ENCODE data around the gene PTPRD.
"Not testable (repeated sequence)": the region's sequence is repeated elsewhere in the genome, so short reads cannot be mapped to it uniquely, and the experiment has no call there.

PTPRD gene

GRCh38 chr9:9326749-9327148, 1286.1 kb downstream of the PTPRD start:
- DNase-seq (ENCODE audit: low read depth, low spot score): no peak

GRCh38 chr9:9319007-9319406, 1293.8 kb downstream of the PTPRD start:
- no peak for DNase-seq (ENCODE audit: low read depth, low spot score)

- not testable (repeated sequence) for DNase-seq (ENCODE audit: low read depth, low spot score)
Observed at GRCh38 chr9:9310743-9311142, 1302.1 kb downstream of the PTPRD start.

- DNase-seq (ENCODE audit: low read depth, low spot score): no peak
Observed at GRCh38 chr9:9305600-9305999, 1307.2 kb downstream of the PTPRD start.

GRCh38 chr9:9299134-9299533, 1313.7 kb downstream of the PTPRD start:
- no peak for DNase-seq (ENCODE audit: low read depth, low spot score)

GRCh38 chr9:9286001-9286400, 1326.8 kb downstream of the PTPRD start:
- no peak for DNase-seq (ENCODE audit: low read depth, low spot score)

- no peak for DNase-seq (ENCODE audit: low read depth, low spot score)
Observed at GRCh38 chr9:9284201-9284600, 1328.6 kb downstream of the PTPRD start.

- no peak for DNase-seq (ENCODE audit: low read depth, low spot score)
Observed at GRCh38 chr9:9283159-9283986, 1329.4 kb downstream of the PTPRD start.

GRCh38 chr9:9275601-9276000, 1337.2 kb downstream of the PTPRD start:
- peak; percentile 4 for DNase-seq (ENCODE audit: low read depth, low spot score)

- no peak for DNase-seq (ENCODE audit: low read depth, low spot score)
Observed at GRCh38 chr9:9257999-9258498, 1354.8 kb downstream of the PTPRD start.

- peak; percentile 9 for DNase-seq (ENCODE audit: low read depth, low spot score)
Observed at GRCh38 chr9:9246726-9247125, 1366.1 kb downstream of the PTPRD start.

GRCh38 chr9:9231946-9232345, 1380.9 kb downstream of the PTPRD start:
- DNase-seq (ENCODE audit: low read depth, low spot score): no peak

GRCh38 chr9:9229269-9229668, 1383.5 kb downstream of the PTPRD start:
- no peak for DNase-seq (ENCODE audit: low read depth, low spot score)

GRCh38 chr9:9223175-9223574, 1389.6 kb downstream of the PTPRD start:
- no peak for DNase-seq (ENCODE audit: low read depth, low spot score)

GRCh38 chr9:9222730-9223129, 1390.1 kb downstream of the PTPRD start:
- no peak for DNase-seq (ENCODE audit: low read depth, low spot score)

GRCh38 chr9:9216934-9217333, 1395.9 kb downstream of the PTPRD start:
- DNase-seq (ENCODE audit: low read depth, low spot score): no peak

GRCh38 chr9:9215050-9215449, 1397.8 kb downstream of the PTPRD start:
- no peak for DNase-seq (ENCODE audit: low read depth, low spot score)

GRCh38 chr9:9214066-9214465, 1398.7 kb downstream of the PTPRD start:
- no peak for DNase-seq (ENCODE audit: low read depth, low spot score)

GRCh38 chr9:9212963-9213362, 1399.8 kb downstream of the PTPRD start:
- no peak for DNase-seq (ENCODE audit: low read depth, low spot score)

- no peak for DNase-seq (ENCODE audit: low read depth, low spot score)
Observed at GRCh38 chr9:9202276-9202675, 1410.5 kb downstream of the PTPRD start.

- no peak for DNase-seq (ENCODE audit: low read depth, low spot score)
Observed at GRCh38 chr9:9186086-9186485, 1426.7 kb downstream of the PTPRD start.

GRCh38 chr9:9182431-9182830, 1430.4 kb downstream of the PTPRD start:
- DNase-seq (ENCODE audit: low read depth, low spot score): no peak

- no peak for DNase-seq (ENCODE audit: low read depth, low spot score)
Observed at GRCh38 chr9:9177081-9177480, 1435.7 kb downstream of the PTPRD start.

GRCh38 chr9:9174358-9174757, 1438.4 kb downstream of the PTPRD start:
- no peak for DNase-seq (ENCODE audit: low read depth, low spot score)

Measured in astrocyte of the hippocampus (primary cell).